ENCODE measurements around the gene UBE2D1.

The UBE2D1 gene

GRCh38 chr10:58341947-58342346 is 7.1 kb downstream of the UBE2D1 start:
- DNase-seq: no peak

GRCh38 chr10:58347967-58348366 is 13.2 kb downstream of the UBE2D1 start:
- no peak for DNase-seq

GRCh38 chr10:58348571-58349033 is 13.8 kb downstream of the UBE2D1 start:
- no peak for DNase-seq

- no peak for DNase-seq
Measured at GRCh38 chr10:58350023-58350422, 15.2 kb downstream of the UBE2D1 start.

- DNase-seq: peak; percentile 74 to 76
Measured at GRCh38 chr10:58350619-58351323, 16.0 kb downstream of the UBE2D1 start.

GRCh38 chr10:58351616-58352578 is 17.1 kb downstream of the UBE2D1 start:
- no peak for DNase-seq

GRCh38 chr10:58352956-58353610 is 18.3 kb downstream of the UBE2D1 start:
- DNase-seq: no peak

- no peak for DNase-seq
Measured at GRCh38 chr10:58356756-58357155, 21.9 kb downstream of the UBE2D1 start.

- DNase-seq: no peak
Measured at GRCh38 chr10:58358314-58358933, 23.6 kb downstream of the UBE2D1 start.

- DNase-seq: no peak
Measured at GRCh38 chr10:58358947-58359346, 24.1 kb downstream of the UBE2D1 start.

GRCh38 chr10:58359541-58359940 is 24.7 kb downstream of the UBE2D1 start:
- no peak for DNase-seq

GRCh38 chr10:58360412-58361004 is 25.7 kb downstream of the UBE2D1 start:
- DNase-seq: no peak

GRCh38 chr10:58361353-58361752 is 26.5 kb downstream of the UBE2D1 start:
- DNase-seq: no peak

- no peak for DNase-seq
Measured at GRCh38 chr10:58362027-58362789, 27.4 kb downstream of the UBE2D1 start.

- no peak for DNase-seq
Measured at GRCh38 chr10:58367069-58367468, 32.3 kb downstream of the UBE2D1 start.

- DNase-seq: no peak
Measured at GRCh38 chr10:58371473-58371872, 36.7 kb downstream of the UBE2D1 start.

GRCh38 chr10:58372607-58373441 is 38.0 kb downstream of the UBE2D1 start:
- no peak for DNase-seq

- no peak for DNase-seq
Measured at GRCh38 chr10:58373442-58373827, 38.6 kb downstream of the UBE2D1 start.

- no peak for DNase-seq
Measured at GRCh38 chr10:58382489-58382995, 47.7 kb downstream of the UBE2D1 start.

GRCh38 chr10:58384095-58384494 is 49.3 kb downstream of the UBE2D1 start:
- DNase-seq: peak; percentile 96

All from AML-193 (cell line).